ENCODE data around the gene VRTN.

The VRTN gene

GRCh38 chr14:74348241-74348734 lies at the start of gene VRTN:
Gene VRTN (plus strand): TSS chr14:74348471. CDS start chr14:74356784, 8,313 bp downstream.
- no peak within 1 kb of the TSS for H3K27ac ChIP-seq
- no peak for TF ChIP-seq CTCF (conservative IDR thresholded peaks at IDR 0.05)

GRCh38 chr14:74299061-74299545 lies 49.2 kb upstream of the VRTN start:
- no peak overlapping the region for H3K27ac ChIP-seq
- no peak for TF ChIP-seq CTCF (conservative IDR thresholded peaks at IDR 0.05)

GRCh38 chr14:74301594-74302151 lies 46.6 kb upstream of the VRTN start:
- H3K27ac ChIP-seq: peak overlapping the region; percentile 79
- TF ChIP-seq CTCF (conservative IDR thresholded peaks at IDR 0.05): no peak

- TF ChIP-seq CTCF (conservative IDR thresholded peaks at IDR 0.05): 0 out of 2 replicates have a peak, but pooled peaks have one; percentile 15
- H3K27ac ChIP-seq: peak overlapping the region; percentile 79
These were observed 46.1 kb upstream of the VRTN start for GRCh38 chr14:74302152-74302628.

GRCh38 chr14:74302634-74303569 lies 45.4 kb upstream of the VRTN start, which contains the start of gene ABCD4:
Gene ABCD4 (minus strand): TSS chr14:74302934. CDS start chr14:74302912, 22 bp downstream.
- H3K27ac ChIP-seq: peak within 1 kb of the TSS; percentile 79
- TF ChIP-seq CTCF (conservative IDR thresholded peaks at IDR 0.05): peak; percentile 77

- TF ChIP-seq CTCF (conservative IDR thresholded peaks at IDR 0.05): no peak
- no peak overlapping the region for H3K27ac ChIP-seq
These were observed 39.6 kb upstream of the VRTN start for GRCh38 chr14:74308695-74309094.
